ENCODE results near the gene MCOLN3. TPM values are rescaled to one million over a fixed set of nuclear protein-coding genes. Genes with fewer than 3 reads are reported as not detected.

The MCOLN3 gene
- total and polyA plus RNA-seq, 2 of the 4 experiments (the other 2 are of a cell fraction): 0.03 TPM; not detected in 1

DNA sequence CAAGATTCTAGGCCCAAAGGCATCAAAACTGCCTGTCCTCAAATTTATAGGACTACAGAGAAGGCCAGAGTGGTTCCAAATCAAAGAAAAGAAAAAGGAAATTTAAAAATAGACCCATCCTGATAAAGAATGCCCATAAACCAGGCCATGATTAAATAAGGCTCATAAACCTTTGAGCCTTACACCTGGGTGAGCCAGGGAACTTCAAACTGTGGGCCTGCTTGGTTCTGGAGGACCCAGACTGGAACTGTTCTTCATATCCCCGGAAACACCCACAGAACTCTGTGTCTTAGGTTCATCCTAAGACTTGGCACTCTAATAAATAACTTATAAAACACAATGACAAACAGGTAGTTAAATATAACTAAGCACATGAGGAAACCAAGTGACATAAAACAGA lies 80.2 kb downstream of the MCOLN3 start:
- no CpG with 5 or more reads among the region's 1 CpG for WGBS, 2 experiments (ENCODE audit: extremely low coverage in 2 of 2, insufficient read length in 1 of 2)
- POLR2A ChIA-PET (ENCODE audit: unreplicated experiment): no interaction called here

More for the DNA sequence above, 80.2 kb downstream of the MCOLN3 start:
- Histone ChIP-seq H3K23ac (ENCODE audit: low read depth, low read length) (no peak overlapping the region), H2AK9ac (replicated peaks; ENCODE audit: low read depth, low read length, poor library complexity) (no peak overlapping the region), H3K36me3 (ENCODE audit: control insufficient read depth, insufficient read depth, low read length) (no peaks in the 10 kb centered on the region), H3K56ac (ENCODE audit: extremely low read depth, insufficient read depth, low read length) (no peak overlapping the region), H2AK5ac (ENCODE audit: low read depth, low read length) (no peak overlapping the region), H4K91ac (ENCODE audit: insufficient read depth, low read depth, low read length) (no peak overlapping the region), H2AFZ (replicated peaks; ENCODE audit: low read length, poor library complexity) (no peak overlapping the region), H3K4me2 (ENCODE audit: low read depth, low read length) (no peak overlapping the region), H4K5ac (ENCODE audit: low read depth, low read length) (no peak overlapping the region), H3K27ac (ENCODE audit: insufficient read depth, low read length) (no peak overlapping the region), H3K18ac (ENCODE audit: low read depth, low read length) (no peak overlapping the region), H4K8ac (ENCODE audit: low read depth in 2 of 2, low read length in 2 of 2) (no peak overlapping the region), H3K14ac (replicated peaks; ENCODE audit: low read depth, low read length) (no peak overlapping the region), H3K79me1 (ENCODE audit: low read depth in 1 of 2, low read length in 2 of 2) (no peaks in the 10 kb centered on the region), H2BK120ac (ENCODE audit: low read depth, low read length) (no peak overlapping the region), H3K9ac (ENCODE audit: low read depth, low read length) (no peak overlapping the region), H4K20me1 (ENCODE audit: insufficient read depth, low read length) (no peaks in the 10 kb centered on the region), H3K9me3 (ENCODE audit: control insufficient read depth, insufficient read depth, low read length) (no peaks in the 10 kb centered on the region), H3K4me3 (ENCODE audit: insufficient read depth, low read depth, low read length) (no peak overlapping the region), H2BK5ac (ENCODE audit: low read depth, low read length, poor library complexity, severe bottlenecking) (no peak overlapping the region), H2BK20ac (ENCODE audit: low read depth, low read length) (no peak overlapping the region), H3K4ac (ENCODE audit: low read depth, low read length) (no peak overlapping the region), H2BK15ac (ENCODE audit: low read depth, low read length) (no peak overlapping the region), H3K9me1 (ENCODE audit: insufficient read depth, low read length) (no peaks in the 10 kb centered on the region), H3K4me1 (ENCODE audit: control insufficient read depth, insufficient read depth, low read length) (no peaks in the 10 kb centered on the region), H3K27me3 (ENCODE audit: control insufficient read depth, insufficient read depth, low read length) (no peaks in the 10 kb centered on the region; the same call in 1 of the 2 replicates)
- no peak for TF ChIP-seq CHD1 (IDR thresholded peaks at IDR 0.05; ENCODE audit: low read depth, low read length)
- TF ChIP-seq CEBPB (IDR thresholded peaks at IDR 0.05; ENCODE audit: low read depth, low read length): no peak
- no peak for TF ChIP-seq MXI1 (IDR thresholded peaks at IDR 0.05; ENCODE audit: borderline replicate concordance, low read depth, low read length)
- TF ChIP-seq MAZ (IDR thresholded peaks at IDR 0.05; ENCODE audit: borderline replicate concordance, low read depth, low read length): no peak
- TF ChIP-seq RFX5 (IDR thresholded peaks at IDR 0.05; ENCODE audit: low read depth, low read length): no peak
- no TSS peak for BruUV-seq (replicated peaks)
- dilution Hi-C loops (cut with HindIII; ENCODE audit: low sequenced_read_pairs, unreplicated experiment): no loop called here
- CTCF ChIA-PET: no interaction called here
- DNase-seq (no peak), ATAC-seq (ENCODE audit: low read depth) (no peak)
- intact Hi-C loops (cut with micrococcal nuclease): no loop called here
- in situ Hi-C loops (cut with MboI; ENCODE audit: low sequenced_read_pairs): no loop called here

Other genes starting within 250 kb of the MCOLN3 start
- 0.18 and 0.28 TPM in 2 replicates for gene LPAR3, start 155.3 kb downstream of the MCOLN3 start, total RNA-seq (2012; rRNA removed)
- 0.07 and 0.09 TPM in 2 replicates for gene LPAR3, start 155.3 kb downstream of the MCOLN3 start, polyA plus RNA-seq (2012; rRNA removed)
- gene MCOLN2, start 51.4 kb downstream of the MCOLN3 start, total RNA-seq (2012; rRNA removed): 0.54 and 1.1 TPM in 2 replicates
- 0.27 and 0.43 TPM in 2 replicates for gene MCOLN2, start 51.4 kb downstream of the MCOLN3 start, polyA plus RNA-seq (2012; rRNA removed)
- gene SYDE2, start 152.5 kb upstream of the MCOLN3 start, total RNA-seq (2012; rRNA removed): 10.0 and 11.7 TPM in 2 replicates
- gene SYDE2, start 152.5 kb upstream of the MCOLN3 start, polyA plus RNA-seq (2012; rRNA removed): 1.7 and 1.8 TPM in 2 replicates
- 16.3 and 23.1 TPM in 2 replicates for gene C1orf52, start 211.2 kb upstream of the MCOLN3 start, total RNA-seq (2012; rRNA removed)
- 31.3 and 33.5 TPM in 2 replicates for gene C1orf52, start 211.2 kb upstream of the MCOLN3 start, polyA plus RNA-seq (2012; rRNA removed)
- 30.5 and 51.4 TPM in 2 replicates for gene BCL10, start 228.1 kb upstream of the MCOLN3 start, total RNA-seq (2012; rRNA removed)
- gene BCL10, start 228.1 kb upstream of the MCOLN3 start, polyA plus RNA-seq (2012; rRNA removed): 11.2 and 15.3 TPM in 2 replicates

All from IMR-90 (cell line).